Natural killer cell treated with Interleukin-12 subunit alpha and Interleukin-12 subunit beta and Interleukin-15 and Interleukin-18, amount 100 ng/mL, for 72 hours (primary cell): ENCODE data around the gene TMTC1. TPM values are rescaled to one million over a fixed set of nuclear protein-coding genes. Genes with fewer than 3 reads are reported as not detected.

Source experiments
- ATAC-seq, 2 donors: fragments of 150-1000 bp; cut with Tn5 transposase in 1 of 2; sonication (Bioruptor Pico), chemical (Tn5 transposase) in 1 of 2; 2 replicates each; pipeline ENCODE4 v1.10.0; 2021
- DNase-seq: peaks from one replicate; pipeline ENCODE4 v3.0.0; 2022; ENCODE audit warnings: low spot score
- H3K27ac Mint-ChIP-seq, 2 donors: 1 replicate in 1 of 2; 2 replicates in 1 of 2; pipeline ENCODE4 v1.8.0; 2022; ENCODE audit warnings: mixed read lengths in 2 of 2, mild to moderate bottlenecking in 1 of 2, moderate library complexity in 1 of 2
- H3K27me3 Mint-ChIP-seq, 2 donors: 1 replicate in 1 of 2; 2 replicates in 1 of 2; pipeline ENCODE4 v1.8.0; 2022; ENCODE audit warnings: mixed read lengths in 2 of 2
- H3K36me3 Mint-ChIP-seq: one replicate; pipeline ENCODE4 v1.8.0; 2022; ENCODE audit warnings: mixed read lengths
- H3K4me1 Mint-ChIP-seq, 2 donors: 1 replicate in 1 of 2; 2 replicates in 1 of 2; pipeline ENCODE4 v1.8.0; 2022; ENCODE audit warnings: low read depth in 2 of 2, mixed read lengths in 2 of 2, mild to moderate bottlenecking in 1 of 2
- H3K4me3 Mint-ChIP-seq: one replicate; pipeline ENCODE4 v1.8.0; 2022; ENCODE audit warnings: mixed read lengths
- H3K9me3 Mint-ChIP-seq: 2 replicates; pipeline ENCODE4 v1.8.0; 2022; ENCODE audit warnings: mixed read lengths
- total RNA-seq, 2 donors: library from RNA; stranded (reverse); gene quantifications; one replicate each; pipeline ENCODE4 v1.2.3, GENCODE V29; 2022

TMTC1 gene
- total RNA-seq, 2 donors from 2014 or later = not detected

DNA sequence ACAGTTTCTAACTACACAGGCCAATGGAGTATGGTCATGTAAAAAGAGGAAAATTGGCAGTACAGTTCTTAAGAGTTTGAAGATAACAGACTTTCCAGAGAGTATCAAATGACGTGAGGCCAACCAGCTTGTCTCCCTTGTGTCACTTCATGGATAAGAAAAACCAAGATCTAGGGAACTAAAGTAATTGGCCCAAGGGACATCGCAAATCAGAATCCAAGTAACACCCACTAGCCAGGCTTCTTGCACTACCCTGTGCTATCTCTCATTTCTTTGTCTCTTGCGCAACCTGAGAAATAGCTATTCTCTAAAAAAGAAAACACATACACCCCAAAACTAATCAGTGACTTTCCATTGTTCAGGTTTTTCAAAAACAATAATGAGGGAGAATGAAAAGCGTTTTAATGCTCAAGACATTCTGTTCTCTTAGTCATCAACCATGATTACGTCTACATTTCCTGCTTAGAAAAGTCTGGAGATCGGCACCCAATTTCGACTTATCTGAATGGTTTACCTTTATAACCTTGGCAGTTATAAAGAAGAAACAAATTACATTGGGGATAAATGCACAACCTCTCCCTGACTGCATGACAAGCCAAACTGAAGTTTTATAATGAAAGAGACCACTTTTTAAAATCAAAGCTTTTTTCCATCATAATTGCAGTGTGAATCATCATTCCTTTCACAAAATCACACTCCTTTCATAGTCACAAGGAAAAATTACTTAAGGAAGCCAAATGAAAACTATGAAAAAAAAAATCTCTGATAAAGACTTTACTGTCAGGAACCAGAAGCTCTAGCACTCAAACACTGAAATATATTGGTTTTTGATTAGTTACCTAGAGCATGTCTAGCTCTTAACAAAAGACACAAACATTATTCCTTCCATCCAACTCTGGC lies 42.1 kb downstream of the TMTC1 start:
- Mint-ChIP-seq H3K36me3 (no peaks in the 10 kb centered on the region), H3K4me3 (no peak overlapping the region), H3K27me3 (no peaks in the 10 kb centered on the region), H3K27ac (no peak overlapping the region), H3K4me1 (no peaks in the 10 kb centered on the region), H3K9me3 (peaks cover 2% of the 10 kb centered on the region)
- DNase-seq (no peak), ATAC-seq (no peak)

DNA sequence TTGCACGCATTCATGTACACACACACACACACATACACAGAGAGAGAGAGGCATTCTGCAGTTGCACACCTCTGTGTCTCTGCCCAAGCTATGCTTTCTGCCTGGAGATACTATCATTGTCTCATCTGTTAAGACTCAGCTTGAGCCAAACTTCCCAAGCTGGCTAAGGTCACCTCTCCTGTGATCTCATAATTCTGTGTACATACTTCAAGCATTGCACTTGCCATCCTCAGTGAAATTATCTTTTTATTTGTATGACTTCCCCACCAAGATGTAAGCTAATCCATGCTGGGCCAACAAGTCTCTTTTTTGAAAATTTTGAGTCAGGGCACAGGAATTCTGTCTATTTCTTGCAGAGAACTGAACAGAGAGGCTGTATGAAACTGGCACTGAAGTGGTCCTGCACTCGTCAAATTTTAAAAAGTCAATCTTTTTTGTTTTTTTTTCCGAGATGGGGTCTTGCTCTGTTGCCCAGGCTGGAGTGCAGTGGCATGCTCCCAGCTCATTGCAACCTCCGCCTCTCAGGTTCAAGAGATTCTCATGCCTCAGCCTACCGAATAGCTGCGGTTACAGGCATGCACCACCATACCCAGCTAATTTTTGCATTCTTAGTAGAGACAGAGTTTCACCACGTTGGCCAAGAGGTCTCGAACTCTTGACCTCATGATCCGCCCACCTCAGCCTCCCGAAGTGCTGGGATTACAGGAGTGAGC lies 44.3 kb downstream of the TMTC1 start:
- H3K27ac Mint-ChIP-seq = no peak overlapping the region

DNA sequence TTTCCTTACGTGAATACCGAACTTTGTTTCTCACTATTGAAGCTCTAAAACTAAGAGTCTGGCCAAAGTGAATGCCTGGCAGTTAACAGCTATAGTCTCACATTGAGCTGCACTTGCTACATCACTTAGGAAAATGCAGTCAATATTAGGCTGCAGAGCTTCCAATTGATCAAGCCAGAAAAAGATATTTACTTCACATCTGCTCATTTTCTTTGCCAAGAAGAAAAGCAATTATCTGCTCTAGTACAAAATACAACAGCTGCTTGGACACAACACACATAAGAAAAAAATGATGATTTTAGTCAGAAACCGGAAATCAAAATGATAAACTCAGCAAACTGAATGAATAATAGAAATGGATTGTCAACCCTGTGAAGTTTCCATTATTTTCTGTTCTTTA lies 45.4 kb downstream of the TMTC1 start:
- ATAC-seq (no peak), DNase-seq (no peak)
- Mint-ChIP-seq H3K4me3 (no peak overlapping the region), H3K27me3 (no peaks in the 10 kb centered on the region), H3K4me1 (no peaks in the 10 kb centered on the region), H3K36me3 (no peaks in the 10 kb centered on the region), H3K27ac (no peak overlapping the region), H3K9me3 (peaks cover 3% of the 10 kb centered on the region)

More for the DNA sequence above, 44.3 kb downstream of the TMTC1 start:
- DNase-seq = no peak
- no peak overlapping the region for H3K4me3 Mint-ChIP-seq
- H3K36me3 Mint-ChIP-seq = no peaks in the 10 kb centered on the region
- ATAC-seq = no peak
- no peaks in the 10 kb centered on the region for H3K27me3 Mint-ChIP-seq
- H3K9me3 Mint-ChIP-seq = peaks cover 3% of the 10 kb centered on the region
- no peaks in the 10 kb centered on the region for H3K4me1 Mint-ChIP-seq

DNA sequence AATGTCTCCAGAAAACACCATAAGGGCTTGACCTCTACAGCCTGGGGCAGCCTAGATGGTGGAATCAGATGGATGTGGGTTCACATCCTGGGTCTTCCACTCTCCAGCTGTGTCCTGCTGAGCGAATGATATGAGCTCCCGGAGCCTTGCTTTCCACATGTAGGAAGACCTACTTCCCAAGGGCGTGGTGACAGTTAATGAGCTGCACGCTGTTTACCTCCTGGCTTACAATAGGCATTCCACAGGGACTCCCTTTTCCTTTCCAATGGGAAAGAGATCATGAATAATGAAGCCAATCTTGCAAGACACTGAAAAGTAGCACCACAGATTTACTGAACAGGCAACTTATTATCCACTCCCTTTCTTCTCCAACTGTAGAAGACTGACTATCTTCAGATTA lies 46.1 kb downstream of the TMTC1 start:
- Mint-ChIP-seq H3K36me3 (no peaks in the 10 kb centered on the region), H3K9me3 (peaks cover 3% of the 10 kb centered on the region), H3K4me1 (no peaks in the 10 kb centered on the region), H3K27me3 (no peaks in the 10 kb centered on the region), H3K27ac (no peak overlapping the region), H3K4me3 (no peak overlapping the region)
- ATAC-seq (no peak), DNase-seq (no peak)

DNA sequence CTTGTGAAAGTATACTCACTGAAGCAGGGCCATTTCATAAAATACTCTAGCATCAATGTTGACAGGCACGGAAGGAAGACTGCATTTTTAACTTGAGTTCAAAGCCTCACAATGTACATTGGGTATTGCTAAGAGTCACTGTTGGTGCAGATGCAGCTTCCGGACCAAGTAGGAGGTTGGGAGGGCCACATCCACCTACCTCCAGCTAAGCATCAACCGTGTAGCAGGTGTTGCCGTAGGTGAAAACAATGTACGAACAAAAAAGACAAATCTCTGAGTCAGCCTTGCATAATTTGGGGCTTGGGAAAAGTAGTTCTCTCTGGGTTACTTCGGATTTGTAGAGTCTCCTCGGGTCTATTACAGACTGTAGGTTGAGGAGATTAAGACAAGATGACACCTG lies 48.1 kb downstream of the TMTC1 start:
- Mint-ChIP-seq H3K27me3 (no peaks in the 10 kb centered on the region), H3K27ac (no peak overlapping the region), H3K4me1 (no peaks in the 10 kb centered on the region), H3K4me3 (no peak overlapping the region), H3K9me3 (peaks cover 3% of the 10 kb centered on the region), H3K36me3 (no peaks in the 10 kb centered on the region)
- no peak for ATAC-seq
- DNase-seq = no peak

DNA sequence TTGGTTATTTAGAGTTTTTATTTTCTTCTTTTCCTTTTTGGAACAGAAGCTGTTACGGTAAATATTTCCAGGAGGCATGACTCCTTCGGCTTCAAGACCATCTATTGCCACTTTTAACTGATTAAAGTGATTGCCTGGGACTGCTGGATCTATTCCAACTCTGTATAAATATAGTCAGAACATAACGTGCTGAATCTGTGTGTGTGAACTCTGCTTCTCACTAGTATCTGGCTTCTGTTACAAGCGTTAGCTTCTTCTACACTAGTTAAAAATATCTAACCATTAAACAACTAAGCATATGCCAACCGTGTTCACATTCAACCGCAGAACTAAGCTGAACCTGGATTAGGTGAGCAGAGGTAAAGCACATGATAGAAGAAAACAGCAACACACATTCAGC lies 49.0 kb downstream of the TMTC1 start:
- Mint-ChIP-seq H3K4me3 (no peak overlapping the region), H3K36me3 (no peaks in the 10 kb centered on the region), H3K4me1 (no peaks in the 10 kb centered on the region), H3K27ac (no peak overlapping the region), H3K9me3 (peaks cover 3% of the 10 kb centered on the region), H3K27me3 (no peaks in the 10 kb centered on the region)
- ATAC-seq (no peak), DNase-seq (no peak)

DNA sequence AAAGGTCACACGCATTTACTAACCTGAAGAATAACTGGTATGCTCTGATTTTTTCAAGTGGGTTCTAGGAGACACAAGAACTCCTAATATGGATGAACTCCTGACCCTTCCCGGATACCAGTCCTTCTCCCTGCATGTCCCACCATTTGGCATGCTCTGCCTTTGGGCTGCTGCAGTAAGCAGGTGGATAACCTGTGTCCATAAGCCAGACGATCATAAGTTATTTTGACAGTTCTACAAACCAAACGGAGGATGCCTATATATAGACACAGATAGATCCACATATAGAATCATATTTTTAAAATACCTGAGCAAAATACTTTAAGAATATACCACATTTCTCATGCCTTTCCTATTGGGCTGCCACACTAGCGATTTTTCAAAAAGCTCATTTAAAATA lies 49.4 kb downstream of the TMTC1 start:
- no peak overlapping the region for H3K27ac Mint-ChIP-seq
- ATAC-seq = no peak
- no peaks in the 10 kb centered on the region for H3K27me3 Mint-ChIP-seq
- no peaks in the 10 kb centered on the region for H3K36me3 Mint-ChIP-seq
- peaks cover 3% of the 10 kb centered on the region for H3K9me3 Mint-ChIP-seq
- DNase-seq = no peak
- no peaks in the 10 kb centered on the region for H3K4me1 Mint-ChIP-seq
- H3K4me3 Mint-ChIP-seq = no peak overlapping the region

DNA sequence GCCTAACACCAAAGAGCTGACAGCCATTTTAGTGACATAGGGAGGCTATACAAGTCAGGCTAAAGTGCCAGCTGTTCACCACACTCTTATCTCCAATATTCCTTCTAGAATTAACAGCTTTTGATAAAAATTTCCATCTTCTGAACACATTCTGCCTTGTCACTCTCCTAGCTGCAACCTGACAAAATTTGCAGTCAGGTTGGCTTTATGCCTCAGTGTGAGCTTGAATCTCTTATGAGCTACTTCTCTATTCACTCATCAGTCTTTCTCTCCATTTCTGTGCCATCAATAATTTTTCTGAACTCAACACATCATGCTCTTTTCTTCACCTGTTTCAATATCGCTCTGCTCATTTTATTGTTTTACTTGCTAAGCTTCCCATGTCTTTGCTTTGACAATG lies 50.2 kb downstream of the TMTC1 start:
- Mint-ChIP-seq H3K36me3 (no peaks in the 10 kb centered on the region), H3K27ac (no peak overlapping the region), H3K9me3 (peaks cover 6% of the 10 kb centered on the region), H3K4me3 (no peak overlapping the region), H3K4me1 (no peaks in the 10 kb centered on the region), H3K27me3 (no peaks in the 10 kb centered on the region)
- ATAC-seq (no peak), DNase-seq (no peak)

DNA sequence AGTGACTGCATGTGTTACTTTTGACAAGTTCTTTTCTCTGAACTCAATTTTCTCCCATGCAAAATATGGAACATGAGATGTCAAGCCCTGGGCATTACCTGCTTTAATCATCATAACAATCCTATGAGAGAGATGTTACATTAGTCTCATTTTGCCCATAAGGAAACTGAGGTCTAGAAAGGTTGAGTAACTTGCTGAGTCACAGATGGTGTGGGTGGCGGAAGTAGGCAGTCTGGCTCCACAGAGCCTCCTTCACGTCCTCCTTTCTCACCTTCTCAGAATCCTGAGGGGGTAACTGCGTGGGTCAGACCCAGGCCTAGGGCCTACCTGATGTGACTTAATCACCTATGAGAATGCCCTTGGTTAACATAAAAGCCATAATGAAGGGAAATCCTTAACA lies 50.7 kb downstream of the TMTC1 start:
- ATAC-seq (no peak), DNase-seq (no peak)
- Mint-ChIP-seq H3K27me3 (no peaks in the 10 kb centered on the region), H3K4me1 (no peaks in the 10 kb centered on the region), H3K9me3 (peaks cover 6% of the 10 kb centered on the region), H3K36me3 (no peaks in the 10 kb centered on the region), H3K27ac (no peak overlapping the region), H3K4me3 (no peak overlapping the region)

DNA sequence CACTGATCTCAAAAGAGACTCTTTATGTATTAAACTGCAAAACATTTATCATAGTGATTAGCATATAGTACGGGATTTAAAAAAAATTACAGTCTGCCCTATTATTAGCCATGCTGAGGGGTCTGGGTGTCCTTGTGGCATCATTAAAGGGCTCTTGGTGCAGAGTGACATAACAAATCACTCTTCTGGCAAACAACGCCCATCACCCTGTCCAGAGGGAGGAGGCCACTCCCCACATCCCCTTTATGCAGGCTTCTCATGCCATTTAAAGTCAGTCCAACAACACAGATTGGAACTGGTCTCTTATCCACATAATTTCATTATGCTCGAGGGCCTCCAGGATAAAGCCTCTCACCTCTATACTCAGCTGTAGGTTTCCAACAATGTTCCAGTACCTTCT lies 51.1 kb downstream of the TMTC1 start:
- Mint-ChIP-seq H3K27me3 (no peaks in the 10 kb centered on the region), H3K4me1 (no peaks in the 10 kb centered on the region), H3K4me3 (no peak overlapping the region), H3K27ac (no peak overlapping the region), H3K9me3 (peaks cover 6% of the 10 kb centered on the region), H3K36me3 (no peaks in the 10 kb centered on the region)
- ATAC-seq (no peak), DNase-seq (no peak)

DNA sequence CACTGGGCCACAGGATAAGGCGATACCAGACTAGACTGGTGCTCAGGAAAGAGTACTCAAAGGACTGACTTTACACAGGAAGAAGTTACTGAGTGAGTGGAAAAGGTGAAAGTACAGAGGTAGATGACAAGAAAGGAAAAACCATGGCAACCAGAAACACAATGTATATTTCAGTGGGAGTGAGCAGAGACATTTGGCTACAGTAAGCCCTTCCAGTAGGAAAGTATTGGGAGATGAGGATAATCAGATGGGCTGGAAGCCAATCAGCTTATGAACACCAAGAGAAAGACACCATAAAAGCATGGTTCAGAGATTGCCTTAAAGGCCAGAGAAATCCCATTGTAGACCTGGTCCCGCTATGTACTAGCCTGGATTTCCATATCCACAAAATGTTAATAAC lies 51.6 kb downstream of the TMTC1 start:
- no peaks in the 10 kb centered on the region for H3K27me3 Mint-ChIP-seq
- DNase-seq = no peak
- H3K4me1 Mint-ChIP-seq = no peaks in the 10 kb centered on the region
- H3K36me3 Mint-ChIP-seq = no peaks in the 10 kb centered on the region
- no peak overlapping the region for H3K27ac Mint-ChIP-seq
- no peak for ATAC-seq
- peaks cover 6% of the 10 kb centered on the region for H3K9me3 Mint-ChIP-seq
- no peak overlapping the region for H3K4me3 Mint-ChIP-seq

DNA sequence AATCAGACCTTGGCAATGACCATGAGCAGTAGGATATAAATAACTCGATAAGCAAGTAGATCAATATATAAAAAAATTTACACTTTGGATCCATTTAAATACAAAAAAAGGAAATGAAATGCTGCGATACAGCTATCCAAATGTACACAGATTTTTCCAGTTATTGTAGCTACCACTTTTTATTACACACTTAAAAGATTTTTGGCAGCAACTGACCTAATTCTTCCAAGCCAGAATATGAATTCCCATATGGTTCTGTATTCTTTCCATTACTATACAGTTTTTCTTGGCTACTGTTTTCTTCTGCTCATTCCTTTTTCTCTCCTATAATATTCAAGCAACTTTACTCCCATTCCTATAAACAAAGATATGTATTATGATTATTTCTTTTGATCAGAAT lies 52.2 kb downstream of the TMTC1 start:
- H3K27ac Mint-ChIP-seq = no peak overlapping the region
- H3K4me1 Mint-ChIP-seq = no peaks in the 10 kb centered on the region
- ATAC-seq (no peak), DNase-seq (no peak)
- no peaks in the 10 kb centered on the region for H3K27me3 Mint-ChIP-seq
- peaks cover 4% of the 10 kb centered on the region for H3K9me3 Mint-ChIP-seq
- H3K4me3 Mint-ChIP-seq = no peak overlapping the region
- no peaks in the 10 kb centered on the region for H3K36me3 Mint-ChIP-seq

DNA sequence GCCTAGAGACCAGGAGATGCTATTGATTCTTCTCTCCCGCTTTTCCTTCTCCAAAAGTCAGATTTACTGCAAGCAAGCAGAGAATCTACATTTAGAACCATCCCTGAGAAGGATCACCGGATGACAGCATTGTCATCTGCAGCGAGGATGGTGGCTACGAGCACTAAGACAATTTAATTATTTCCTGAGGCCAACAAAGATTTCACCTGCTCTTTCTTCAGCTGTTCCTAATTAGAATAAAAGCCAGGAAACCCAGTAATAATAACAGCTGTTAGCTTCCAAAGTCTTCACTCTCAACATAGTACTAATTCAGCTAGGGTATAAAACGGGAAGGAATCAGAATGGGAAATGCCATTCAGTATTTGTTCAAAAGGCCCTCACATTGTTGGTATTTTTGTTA lies 53.3 kb downstream of the TMTC1 start:
- no peak overlapping the region for H3K4me3 Mint-ChIP-seq
- H3K27ac Mint-ChIP-seq = no peak overlapping the region
- H3K36me3 Mint-ChIP-seq = no peaks in the 10 kb centered on the region
- no peaks in the 10 kb centered on the region for H3K27me3 Mint-ChIP-seq
- peaks cover 3% of the 10 kb centered on the region for H3K9me3 Mint-ChIP-seq
- no peaks in the 10 kb centered on the region for H3K4me1 Mint-ChIP-seq
- no peak for DNase-seq
- no peak for ATAC-seq

DNA sequence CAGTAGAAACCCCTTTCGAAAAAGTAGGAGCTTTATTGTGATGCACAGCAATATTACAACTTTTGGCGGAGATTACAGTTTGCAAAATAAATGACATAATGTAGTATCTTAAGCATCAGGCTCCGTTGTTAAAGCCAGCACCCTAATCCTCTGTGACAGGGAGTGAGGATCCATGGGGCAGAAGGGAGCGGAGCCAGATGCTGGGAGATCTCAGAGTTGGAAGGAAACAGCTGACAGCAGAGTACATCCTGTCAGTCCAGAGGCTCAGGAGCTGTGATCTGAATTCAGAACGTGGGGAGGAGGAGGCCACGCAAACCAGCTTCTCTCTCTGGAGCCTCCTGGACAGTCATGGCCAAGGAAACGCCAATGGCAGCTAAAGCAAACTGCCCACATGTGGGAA lies 55.7 kb downstream of the TMTC1 start:
- Mint-ChIP-seq H3K27ac (no peak overlapping the region), H3K27me3 (no peaks in the 10 kb centered on the region), H3K9me3 (peaks cover 3% of the 10 kb centered on the region), H3K4me1 (no peaks in the 10 kb centered on the region), H3K36me3 (no peaks in the 10 kb centered on the region), H3K4me3 (no peak overlapping the region)
- ATAC-seq (no peak), DNase-seq (no peak)
